SK-N-SH (cell line): Measurements from ENCODE around the gene PISD.

ENCODE experiments used
- CTCF ChIP-seq: fragments of 200-600 bp; sonication (generic); IDR thresholded peaks from 2 replicates; pipeline ENCODE4 v1.6.1; 2017; ENCODE audit warnings: antibody characterized with exemption, mild to moderate bottlenecking, moderate library complexity
- FOXM1 ChIP-seq: IDR thresholded peaks from 2 replicates; pipeline ENCODE4 v1.4.0; 2012; ENCODE audit warnings: low read depth, mild to moderate bottlenecking
- GABPA ChIP-seq: IDR thresholded peaks from 2 replicates; pipeline ENCODE4 v1.4.0; 2012; ENCODE audit warnings: low read depth, mild to moderate bottlenecking
- IRF3 ChIP-seq: fragments of 150-350 bp; IDR thresholded peaks from 2 replicates; pipeline ENCODE4 v1.6.1; 2016; ENCODE audit warnings: mild to moderate bottlenecking, low read depth, low read length
- POLR2AphosphoS5 ChIP-seq: IDR thresholded peaks from 2 replicates; pipeline ENCODE4 v1.6.1; 2012; ENCODE audit warnings: low read depth, low read length
- RFX5 ChIP-seq: IDR thresholded peaks from 2 replicates; pipeline ENCODE4 v1.6.1; 2012; ENCODE audit warnings: mild to moderate bottlenecking, improper control_type of control experiment, low read length
- USF1 ChIP-seq: IDR thresholded peaks from 2 replicates; pipeline ENCODE4 v1.4.0; 2012; ENCODE audit warnings: low read depth, borderline replicate concordance

- TF ChIP-seq GABPA (no peak), CTCF (no peak), FOXM1 (no peak), USF1 (no peak), RFX5 (no peak), IRF3 (no peak), POLR2AphosphoS5 (no peak)
Observed at GRCh38 chr22:31614781-31615490, 47.1 kb downstream of the PISD start.
